Stimulated activated CD4-positive, alpha-beta T cell treated with anti-CD3 and anti-CD28 coated beads, Interleukin-4, amount 100 ng/mL, for 48 hours (primary cell): ENCODE data around the gene PRSS12.
"Not testable (repeated sequence)": the region's sequence is repeated elsewhere in the genome, so short reads cannot be mapped to it uniquely, and the experiment has no call there.

Experiments
- DNase-seq, 2 donors: peaks; one replicate each; pipeline ENCODE4 v3.0.0-alpha.2; 2020; ENCODE audit warnings: low read depth in 2 of 2

PRSS12 gene, protein sequence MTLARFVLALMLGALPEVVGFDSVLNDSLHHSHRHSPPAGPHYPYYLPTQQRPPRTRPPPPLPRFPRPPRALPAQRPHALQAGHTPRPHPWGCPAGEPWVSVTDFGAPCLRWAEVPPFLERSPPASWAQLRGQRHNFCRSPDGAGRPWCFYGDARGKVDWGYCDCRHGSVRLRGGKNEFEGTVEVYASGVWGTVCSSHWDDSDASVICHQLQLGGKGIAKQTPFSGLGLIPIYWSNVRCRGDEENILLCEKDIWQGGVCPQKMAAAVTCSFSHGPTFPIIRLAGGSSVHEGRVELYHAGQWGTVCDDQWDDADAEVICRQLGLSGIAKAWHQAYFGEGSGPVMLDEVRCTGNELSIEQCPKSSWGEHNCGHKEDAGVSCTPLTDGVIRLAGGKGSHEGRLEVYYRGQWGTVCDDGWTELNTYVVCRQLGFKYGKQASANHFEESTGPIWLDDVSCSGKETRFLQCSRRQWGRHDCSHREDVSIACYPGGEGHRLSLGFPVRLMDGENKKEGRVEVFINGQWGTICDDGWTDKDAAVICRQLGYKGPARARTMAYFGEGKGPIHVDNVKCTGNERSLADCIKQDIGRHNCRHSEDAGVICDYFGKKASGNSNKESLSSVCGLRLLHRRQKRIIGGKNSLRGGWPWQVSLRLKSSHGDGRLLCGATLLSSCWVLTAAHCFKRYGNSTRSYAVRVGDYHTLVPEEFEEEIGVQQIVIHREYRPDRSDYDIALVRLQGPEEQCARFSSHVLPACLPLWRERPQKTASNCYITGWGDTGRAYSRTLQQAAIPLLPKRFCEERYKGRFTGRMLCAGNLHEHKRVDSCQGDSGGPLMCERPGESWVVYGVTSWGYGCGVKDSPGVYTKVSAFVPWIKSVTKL

DNA sequence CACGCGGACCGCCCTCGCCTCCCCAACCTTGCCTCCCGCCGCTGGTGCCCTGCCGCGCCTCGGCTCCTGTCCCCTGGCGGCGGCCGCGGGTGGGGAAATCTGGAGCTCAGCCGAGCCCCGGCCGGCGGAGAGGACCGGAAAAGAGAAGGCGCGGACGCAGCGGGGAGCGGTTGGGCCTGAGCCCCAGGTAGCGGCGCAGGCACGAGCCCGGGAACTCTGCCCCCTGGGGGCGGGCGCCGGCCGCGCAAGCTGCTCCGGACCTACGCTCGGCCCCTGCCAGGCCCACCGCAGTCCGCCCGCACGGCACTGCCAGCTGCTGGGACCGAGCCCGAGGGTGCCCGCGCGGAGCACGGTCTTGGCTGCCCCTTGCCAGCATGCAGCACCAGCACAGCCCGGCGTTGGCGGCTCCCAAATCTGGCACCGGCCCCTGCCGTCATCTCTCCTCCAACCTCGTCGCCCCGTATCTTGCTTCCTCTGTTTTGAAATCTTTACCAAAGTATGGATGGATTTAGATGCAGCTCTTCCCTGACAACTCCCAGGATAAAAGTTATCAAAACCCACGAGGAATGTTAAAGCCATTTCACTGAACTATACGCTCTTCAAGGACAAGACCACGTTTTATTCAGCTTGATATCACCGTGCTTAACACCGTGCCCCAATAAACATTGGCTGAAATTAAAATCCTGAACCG is at the start of gene PRSS12:
PRSS12 (minus strand) TSS at position 161 of the 691 bp plus-strand sequence. CDS start 283 bp downstream, outside the sequence.
- DNase-seq: peak; percentile 54 to 58

DNA sequence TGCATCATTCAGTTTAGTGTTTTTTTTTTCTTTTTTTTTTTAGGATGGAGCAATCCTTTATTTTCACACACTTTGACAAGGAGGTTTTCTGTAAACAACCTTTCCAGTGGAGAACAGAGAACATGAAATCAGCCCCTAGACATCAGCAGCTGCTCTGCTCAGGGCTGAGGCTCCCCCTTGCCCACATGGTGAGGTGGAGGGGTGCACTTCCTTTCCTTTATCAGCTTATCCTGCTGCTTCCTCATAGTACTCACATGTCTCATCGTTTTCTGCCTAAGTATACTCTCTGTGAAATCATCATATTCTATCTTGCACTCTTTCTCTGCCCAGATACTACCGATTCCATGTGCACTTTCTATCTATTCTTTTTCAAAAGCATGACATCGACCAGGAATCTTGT is 47.6 kb upstream of the PRSS12 start:
- no peak for DNase-seq

DNA sequence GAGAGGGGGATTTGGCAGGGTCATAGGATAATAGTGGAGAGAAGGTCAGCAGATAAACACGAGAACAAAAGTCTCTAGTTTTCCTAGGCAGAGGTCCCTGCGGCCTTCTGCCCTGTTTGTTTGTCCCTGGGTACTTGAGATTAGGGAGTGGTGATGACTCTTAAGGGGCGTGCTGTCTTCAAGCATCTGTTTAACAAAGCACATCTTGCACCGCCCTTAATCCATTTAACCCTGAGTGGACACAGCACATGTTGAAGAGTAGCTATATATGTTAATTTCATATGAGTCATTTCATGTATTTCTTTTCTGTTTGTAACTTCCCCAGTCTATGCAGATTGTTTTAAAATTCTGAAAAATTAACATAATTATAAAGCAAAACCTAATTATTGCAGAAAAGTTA is 47.1 kb upstream of the PRSS12 start:
- not testable (repeated sequence) for DNase-seq

DNA sequence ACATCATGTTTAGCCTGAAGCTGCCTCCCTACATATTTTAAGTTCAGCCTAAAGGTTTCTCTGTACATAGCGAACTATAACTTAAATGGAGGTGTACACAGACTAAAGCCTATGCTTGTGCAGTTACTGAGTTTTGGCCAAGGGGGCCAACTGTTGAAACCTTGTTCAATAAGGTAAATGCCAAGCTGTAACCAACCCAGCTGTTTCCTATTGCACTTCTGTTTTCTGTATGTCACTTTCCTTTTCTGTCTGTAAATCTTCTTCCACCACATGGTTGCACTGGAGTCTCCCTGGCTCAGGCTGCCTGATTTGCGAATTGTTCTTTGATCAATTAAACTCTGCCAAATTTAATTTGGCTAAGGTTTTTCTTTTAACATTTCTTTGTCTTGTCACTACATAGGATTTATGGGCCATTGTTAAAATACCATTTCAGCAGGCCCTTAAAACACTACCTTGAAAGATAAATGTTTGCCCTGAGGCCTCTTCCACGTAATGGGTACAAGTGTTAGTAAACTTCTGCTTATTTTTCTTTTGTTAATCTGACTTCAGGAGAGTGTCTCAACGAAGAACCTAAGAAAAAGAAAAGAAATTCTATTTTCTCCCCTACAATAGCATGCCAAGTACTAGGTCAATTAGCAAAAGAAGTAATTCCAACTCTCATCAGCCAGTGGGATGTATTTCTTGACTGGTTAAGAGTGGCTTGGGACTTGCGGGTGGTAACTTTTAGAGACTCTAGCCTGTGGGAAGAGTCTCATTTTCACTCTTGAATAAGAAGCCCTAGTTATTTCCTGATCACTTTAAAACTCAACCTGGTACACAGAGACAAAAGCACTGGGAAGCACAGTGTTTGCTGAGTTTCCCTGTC is 45.7 kb upstream of the PRSS12 start:
- no peak for DNase-seq

DNA sequence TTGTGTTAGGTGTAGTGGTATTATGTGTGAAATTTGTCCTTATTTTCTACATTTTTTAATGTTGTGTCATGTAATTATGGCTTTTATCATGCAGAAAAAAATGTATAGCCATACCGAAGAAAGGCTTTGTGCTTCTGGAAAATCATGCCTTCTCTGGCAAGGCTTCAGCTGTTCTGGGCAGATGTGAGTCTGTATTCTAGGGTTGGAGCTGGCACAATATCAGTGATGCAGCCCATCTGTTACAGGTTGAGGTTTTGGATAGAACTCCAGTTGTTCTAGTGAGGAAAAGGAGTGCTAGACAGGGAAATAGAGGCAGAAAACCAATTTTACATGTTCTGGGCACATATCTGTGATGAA is 44.8 kb upstream of the PRSS12 start:
- no peak for DNase-seq

DNA sequence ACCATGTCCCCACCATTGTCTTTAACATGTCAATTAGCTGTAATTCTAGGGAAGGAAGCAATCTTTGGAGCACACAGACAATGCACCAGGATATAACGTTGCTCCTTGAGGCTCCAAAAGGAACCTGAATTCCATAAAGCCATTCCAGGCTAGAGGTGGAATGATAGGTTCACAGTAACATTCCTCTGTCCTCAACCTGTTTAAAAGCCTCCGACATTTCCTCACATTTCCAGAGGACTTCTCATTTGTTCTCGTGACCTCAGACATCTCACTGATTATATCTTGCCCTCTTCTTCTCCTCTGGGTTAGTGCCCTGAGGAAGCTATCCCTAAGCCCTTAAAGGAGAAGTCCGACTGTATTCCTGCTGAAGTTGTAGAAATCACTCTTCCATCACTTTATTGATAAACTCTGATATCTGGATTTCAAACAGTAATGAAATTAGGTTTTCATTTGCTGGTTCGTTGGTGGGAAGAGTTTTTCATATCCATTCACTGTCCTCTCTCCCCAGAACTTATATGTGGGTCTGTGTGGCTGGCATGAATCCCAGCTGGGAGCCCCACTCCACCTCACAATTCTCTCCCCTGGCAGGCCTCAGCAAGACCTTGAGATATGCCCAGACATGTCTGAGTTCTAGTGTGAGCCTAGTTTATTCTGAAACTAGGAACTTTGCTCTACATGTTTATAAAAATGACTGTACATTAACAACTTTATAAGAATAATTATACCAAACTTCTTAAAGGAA is 44.2 kb upstream of the PRSS12 start:
- DNase-seq: no peak

DNA sequence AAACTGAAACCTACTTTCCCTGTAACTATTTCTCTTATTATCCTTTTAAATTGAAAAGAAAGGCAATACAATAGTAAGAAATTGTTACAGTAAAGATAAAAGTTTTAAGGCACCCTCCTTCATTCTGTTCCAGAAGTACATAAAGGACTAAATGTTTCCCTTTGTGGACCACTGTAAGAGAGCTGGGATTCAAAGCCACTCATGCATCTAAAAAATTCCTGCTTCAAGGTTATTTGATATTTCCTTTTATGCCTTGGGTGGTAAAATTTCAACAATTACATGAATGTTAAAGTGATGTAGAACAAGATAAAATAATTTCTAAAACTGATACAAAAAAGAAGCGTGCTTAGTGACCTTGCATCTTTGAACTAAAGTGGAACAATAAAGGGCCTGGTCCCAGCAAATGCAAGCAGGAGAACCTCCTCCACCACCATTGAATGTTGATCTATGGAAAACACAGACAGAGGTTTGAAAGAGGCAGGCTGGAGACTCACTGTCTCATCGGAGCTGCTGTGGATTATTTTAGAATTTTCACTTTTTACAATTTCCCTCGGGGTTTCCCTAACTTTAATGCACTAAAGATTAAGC is 42.3 kb upstream of the PRSS12 start:
- no peak for DNase-seq

DNA sequence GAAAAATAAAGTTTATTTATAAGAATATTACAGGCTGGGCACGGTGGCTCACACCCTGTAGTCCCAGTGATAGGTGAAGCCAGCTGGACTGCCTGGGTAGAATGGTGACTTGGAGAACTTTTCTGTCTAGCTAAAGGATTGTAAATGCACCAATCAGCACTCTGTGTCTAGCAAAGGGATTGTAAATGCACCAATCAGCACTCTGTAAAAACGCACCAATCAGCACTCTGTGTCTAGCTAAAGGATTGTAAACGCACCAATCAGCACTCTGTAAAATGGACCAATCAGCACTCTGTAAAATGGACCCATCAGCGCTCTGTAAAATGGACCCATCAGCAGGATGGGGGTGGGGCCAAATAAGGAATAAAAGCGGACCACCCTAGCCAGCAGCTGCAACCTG is 39.7 kb upstream of the PRSS12 start:
- not testable (repeated sequence) for DNase-seq

DNA sequence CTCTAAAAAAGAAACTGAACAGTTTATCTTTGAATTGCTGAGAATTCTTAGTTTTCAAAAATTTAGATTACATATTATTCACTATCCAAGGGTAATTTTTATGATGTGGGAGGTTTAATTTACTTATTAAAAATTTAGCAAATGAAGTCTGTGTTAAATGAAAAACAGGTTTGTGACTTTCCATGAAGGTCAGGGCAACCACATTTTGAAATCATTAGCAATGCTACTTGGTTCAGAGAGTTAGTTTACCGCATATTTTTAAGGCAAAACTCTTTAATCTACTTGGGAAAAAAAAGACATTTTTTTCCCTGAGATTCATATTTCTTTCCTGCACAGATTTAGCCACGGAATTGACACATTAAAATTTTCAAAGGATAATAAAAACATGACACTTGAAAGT is 37.3 kb upstream of the PRSS12 start:
- DNase-seq: no peak

DNA sequence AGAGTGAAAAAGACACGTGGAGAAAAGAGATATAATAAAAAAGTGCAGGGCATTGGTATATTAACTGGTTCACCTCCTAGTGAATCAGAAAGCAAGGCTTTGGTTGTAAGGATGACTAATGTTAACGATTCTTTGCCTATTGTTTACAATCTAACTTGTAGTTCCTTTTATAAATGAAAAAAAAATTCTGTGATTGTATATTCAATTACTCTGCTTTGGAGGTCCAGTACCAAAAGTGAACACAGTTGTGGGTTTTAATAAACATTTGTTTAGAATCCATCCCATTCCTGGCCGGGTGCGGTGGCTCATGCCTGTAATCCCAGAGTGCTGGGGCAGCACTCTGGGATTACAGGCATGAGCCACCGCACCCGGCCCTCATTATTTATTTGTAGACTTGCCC is 36.9 kb upstream of the PRSS12 start:
- DNase-seq: no peak

DNA sequence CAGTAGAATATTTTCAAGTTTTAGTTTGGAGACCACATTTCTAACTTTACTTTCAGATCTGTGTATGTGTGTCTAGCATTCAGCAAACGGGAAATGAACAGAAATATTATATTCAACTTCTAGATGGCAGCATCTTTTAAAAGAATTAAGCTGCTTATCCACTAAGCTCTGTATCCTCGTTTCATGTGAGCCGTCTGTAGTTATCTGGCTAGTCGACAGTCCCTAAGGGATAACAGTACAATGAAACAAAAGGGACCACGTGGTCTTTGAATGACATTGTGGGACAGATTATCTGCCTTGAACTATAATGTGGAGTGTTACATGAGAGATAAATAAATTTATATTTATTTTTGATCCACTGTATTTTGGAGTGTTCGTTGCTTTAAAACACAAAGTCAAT is 35.8 kb upstream of the PRSS12 start:
- no peak for DNase-seq

DNA sequence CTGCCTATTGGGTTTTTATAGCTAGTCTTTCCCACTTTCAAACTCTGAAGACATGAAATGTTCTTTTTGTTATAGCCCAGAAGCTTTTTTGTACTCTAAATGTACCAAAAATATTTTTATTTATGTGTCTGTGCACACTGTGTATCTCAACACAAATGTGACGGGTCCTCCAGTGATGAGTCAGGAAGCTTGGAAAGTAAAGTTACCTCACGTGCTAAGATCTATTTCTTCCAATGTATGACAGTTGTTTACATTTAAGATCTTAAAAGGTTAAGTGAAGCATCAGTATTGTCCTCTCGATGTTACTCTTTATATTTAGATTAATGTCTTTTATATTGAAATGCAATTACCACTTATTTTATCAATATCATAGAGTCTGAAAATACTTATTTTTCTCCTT is 29.1 kb upstream of the PRSS12 start:
- no peak for DNase-seq

DNA sequence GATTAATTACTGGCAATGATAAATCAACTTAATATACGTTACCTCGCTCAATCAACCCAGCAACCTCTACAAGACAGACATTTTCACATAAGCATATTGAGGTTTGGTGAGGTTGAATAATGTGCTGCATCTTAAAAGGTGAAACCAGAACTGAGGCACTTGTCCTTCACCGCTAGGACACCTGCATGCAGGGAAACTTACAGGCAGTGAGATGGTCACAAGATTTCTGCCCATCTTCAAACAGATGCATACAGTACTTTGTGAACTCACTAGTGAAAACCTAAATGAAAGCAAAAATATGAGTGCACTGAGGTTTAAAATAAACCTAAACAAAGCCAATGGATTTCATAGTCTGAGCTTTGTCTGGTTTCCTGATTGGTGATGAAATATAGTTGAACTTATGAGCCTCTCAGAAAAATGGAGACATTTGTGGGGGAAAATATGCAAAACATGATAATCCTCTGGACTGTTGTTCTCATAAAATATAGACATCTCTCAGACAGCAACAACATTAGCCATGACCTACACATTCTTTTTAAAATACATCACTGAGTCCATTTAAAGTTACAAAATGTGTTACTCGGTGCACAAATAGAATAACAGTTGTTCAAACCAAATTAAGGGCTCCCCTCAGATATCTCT is 20.9 kb upstream of the PRSS12 start:
- DNase-seq: no peak

DNA sequence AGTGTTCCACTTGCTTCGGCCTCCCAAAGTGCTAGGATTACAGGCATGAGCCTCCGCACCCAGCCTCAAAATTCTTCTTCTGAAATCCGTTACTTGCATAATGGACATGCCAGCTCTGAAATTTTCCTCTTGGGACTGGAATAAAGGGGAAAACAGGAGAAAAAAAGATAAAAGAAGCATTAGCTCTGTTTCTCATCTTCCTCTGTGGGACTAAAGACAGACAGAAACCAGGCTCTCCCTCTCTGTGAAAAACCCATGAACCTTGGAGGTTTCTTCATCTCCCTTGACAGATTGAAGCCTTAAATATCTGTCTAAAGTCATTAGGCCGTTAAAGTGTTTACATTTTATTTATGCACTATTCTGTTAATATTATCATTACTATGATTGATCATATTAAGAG is 19.4 kb upstream of the PRSS12 start:
- no peak for DNase-seq

DNA sequence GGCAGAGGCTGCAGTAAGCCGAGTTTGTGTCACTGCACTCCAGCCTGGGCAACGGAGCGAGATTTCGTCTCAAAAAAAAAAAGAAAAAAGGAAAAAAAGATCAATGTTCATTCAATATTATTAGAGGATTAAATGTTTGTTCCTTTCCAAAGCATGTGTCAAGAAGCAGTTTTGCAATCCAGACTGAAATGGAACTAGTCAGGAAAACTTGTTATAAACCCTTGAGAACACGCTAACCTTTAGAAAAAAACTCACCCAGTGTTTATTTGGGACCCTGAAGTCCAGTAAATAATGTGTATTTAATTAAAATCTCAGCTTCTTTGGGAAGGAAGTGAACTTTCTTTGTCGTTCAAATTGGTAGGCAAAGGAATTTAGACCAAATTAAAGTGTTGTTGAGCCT is 16.4 kb upstream of the PRSS12 start:
- no peak for DNase-seq

DNA sequence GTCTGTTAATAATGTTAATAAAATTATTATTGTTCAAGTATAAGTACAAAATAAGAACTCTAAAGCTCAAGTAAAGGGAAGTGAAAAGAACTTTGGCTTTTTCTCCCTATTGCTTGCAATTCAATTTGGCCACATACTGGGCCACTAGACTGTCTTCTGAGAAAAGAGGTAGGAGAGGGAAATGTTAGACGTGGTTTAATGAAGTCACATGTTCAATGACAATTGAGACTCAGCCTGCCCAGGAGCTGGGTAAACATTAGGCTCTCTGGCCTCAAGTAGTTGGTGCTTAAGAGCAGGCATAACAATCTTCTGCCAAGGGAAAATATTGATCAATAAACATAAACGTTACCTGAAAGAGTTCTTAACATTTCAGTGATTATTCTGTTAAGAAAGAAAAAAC is 15.1 kb upstream of the PRSS12 start:
- no peak for DNase-seq

DNA sequence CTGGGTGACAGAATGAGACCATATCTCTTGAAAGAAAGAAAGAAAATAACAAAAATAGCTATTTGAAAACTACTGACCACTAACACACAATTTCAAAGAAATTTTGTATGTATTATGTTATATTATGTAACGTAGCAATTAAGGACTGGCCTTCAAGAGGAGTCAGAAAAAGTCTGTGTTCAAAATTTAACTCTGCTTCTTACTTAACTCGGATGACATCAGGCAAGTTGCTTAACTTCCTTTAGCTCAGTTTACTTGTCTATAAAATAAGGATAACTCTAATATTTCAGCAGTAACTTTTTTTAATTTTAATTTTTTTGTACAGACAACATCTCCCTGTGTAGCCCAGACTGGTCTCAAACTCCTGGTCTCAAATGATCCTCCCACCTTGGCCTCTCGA is 14.6 kb upstream of the PRSS12 start:
- no peak for DNase-seq

DNA sequence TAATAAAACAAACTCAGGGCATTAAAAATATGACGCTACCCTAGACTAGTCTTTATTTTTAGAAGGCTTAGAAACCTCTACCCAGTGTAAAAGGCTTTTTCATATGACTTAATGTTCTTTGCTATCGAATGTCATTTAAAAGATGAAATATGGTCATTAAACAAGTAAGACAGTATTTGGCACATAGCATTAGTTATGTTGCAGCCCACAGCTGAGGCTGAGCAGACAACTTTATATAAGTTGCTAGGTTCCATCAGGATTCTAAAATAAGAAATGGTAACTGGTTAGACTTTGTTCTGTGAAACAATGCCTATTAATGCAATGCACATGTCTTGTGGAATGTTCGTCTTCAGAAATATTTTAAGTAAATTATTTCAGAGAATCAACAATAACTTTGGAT is 10.4 kb upstream of the PRSS12 start:
- DNase-seq: no peak

DNA sequence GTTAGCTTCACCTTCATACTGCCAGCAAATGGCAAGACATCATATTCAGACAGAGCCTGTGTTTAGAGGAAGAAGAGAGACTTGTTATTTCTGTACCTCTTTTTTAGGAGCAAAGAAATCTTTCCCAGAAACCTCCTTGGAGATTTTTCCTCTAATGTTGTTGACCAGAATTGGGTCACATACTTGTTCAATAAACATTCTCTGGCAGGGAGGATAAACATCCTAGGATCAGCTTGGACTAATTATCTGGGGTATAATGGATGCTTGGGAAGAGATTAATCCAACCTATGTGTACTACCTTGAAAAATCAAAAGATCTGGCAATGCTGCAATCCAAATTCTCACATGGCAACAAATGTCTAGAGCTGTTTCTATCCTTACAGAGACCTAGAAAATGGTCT is 8.4 kb upstream of the PRSS12 start:
- no peak for DNase-seq

DNA sequence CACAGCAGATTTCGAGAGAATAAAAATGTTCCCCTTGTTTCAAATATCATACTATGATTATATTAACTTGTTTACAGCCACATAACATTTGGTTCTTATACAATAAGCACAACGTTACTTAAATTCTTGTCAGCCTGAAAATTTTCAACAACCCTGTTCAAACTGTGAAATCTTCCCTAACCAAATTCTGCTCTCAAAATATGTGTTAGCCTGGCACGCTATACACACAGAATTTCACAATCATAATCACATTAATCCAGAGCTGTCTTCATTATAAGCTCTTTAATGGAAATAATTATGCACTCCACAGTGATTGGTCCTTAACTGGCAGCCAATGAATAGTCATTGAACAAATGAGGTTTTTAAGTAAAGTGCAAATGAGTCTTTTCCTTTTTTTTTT is 7.3 kb upstream of the PRSS12 start:
- DNase-seq: no peak
